HG03060 (cell line): ENCODE results near the gene FIGLA.
"Not testable (repeated sequence)": the region's sequence is repeated elsewhere in the genome, so short reads cannot be mapped to it uniquely, and the experiment has no call there.

ENCODE experiments used
- ATAC-seq: cut with Tn5 transposase; IDR thresholded peaks from one replicate; pipeline ENCODE4 v1.9.1; 2021; ENCODE audit warnings: low read depth, moderate number of reproducible peaks; ENCODE audit not compliant: unreplicated experiment

The FIGLA gene

DNA sequence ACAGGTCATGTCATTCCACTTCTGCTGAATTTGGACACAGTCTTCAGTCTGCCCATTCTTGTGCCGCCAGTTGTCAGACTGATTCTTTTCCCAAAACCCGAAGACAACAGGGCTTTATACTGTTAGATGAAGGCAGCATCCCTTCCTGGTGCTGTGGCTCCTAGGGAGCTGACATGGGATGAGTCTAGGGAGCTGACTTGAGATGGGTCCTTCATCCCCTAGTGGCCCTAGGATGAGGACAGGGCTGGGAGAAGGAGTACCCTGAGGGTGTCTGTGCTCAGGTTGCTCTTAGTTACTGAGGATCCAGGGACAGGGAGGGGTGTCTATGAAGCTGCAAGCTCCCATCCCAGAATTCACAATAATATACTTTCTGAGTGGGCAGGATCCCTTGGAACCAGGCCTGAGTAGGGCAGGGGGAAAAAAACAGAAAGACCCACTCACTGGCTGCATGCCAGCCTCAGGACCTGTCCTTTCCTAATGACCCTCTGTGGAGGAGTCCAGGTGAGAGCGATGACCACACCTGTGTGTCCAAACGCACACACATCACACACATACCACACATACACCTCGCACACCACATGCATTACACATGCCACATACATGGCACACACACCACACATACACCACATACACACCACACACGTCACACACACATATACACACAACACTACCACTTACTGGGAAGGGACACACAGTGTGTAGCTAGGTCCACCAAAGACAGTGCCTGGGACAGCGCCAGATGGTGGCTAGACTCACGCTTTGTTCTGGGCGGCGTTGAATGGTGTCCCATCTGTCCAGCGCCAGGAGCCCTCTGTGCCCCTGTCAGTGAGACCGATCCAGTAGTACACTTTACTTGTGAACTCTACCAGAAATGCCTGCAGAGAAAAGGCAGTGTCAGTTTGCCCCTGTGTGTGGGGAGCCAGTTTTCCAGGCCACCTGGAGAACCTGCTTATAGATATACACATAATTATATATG is 18.8 kb upstream of the FIGLA start:
- no peak for ATAC-seq

DNA sequence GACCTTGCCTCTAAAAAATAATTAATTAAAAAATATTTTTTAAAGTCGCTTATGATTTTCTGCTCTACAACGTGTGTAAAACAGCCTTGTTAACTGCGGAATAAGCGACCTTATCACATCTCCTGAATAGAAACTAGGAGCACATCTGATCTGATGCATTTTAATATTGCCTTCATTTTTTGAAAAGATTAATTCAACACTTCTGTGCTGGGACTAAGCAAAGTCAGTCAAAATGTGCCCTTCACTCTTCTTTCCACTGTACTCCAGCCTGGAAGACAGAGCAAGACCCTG is 17.3 kb upstream of the FIGLA start:
- ATAC-seq = no peak

DNA sequence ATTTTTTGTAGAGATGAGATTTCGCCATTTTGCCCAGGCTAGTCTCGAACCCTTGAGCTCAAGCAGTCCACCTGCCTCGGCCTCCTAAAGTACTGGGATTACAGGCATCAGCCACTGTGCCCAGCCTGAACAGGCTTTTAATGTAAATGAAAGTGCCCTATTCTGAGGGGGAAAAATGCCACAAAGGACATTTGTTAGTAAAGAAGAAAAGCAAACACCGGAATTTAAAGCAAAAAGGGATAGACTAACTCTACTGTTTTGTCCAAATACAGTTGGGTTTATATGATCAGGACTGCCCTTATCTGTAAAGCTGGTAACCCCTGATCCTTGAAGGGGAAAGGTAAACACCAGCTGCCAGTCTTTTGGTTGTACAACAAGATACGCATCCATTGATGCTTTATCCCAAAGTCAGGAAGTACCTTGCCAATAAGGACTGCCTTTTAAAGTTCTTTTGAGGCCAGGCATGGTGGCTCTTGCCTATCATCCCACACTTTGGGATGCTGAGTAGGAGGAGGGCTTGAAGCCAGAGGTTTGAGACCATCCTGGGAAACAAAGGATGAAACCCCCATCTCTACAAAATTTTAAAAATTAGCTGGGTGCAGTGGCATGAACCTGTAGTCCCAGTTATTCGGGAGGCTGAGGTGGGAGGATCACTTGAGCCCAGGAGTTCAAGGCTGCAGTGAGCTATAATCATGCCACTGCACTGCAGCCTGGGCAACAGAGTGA is 16.8 kb upstream of the FIGLA start:
- ATAC-seq = no peak

DNA sequence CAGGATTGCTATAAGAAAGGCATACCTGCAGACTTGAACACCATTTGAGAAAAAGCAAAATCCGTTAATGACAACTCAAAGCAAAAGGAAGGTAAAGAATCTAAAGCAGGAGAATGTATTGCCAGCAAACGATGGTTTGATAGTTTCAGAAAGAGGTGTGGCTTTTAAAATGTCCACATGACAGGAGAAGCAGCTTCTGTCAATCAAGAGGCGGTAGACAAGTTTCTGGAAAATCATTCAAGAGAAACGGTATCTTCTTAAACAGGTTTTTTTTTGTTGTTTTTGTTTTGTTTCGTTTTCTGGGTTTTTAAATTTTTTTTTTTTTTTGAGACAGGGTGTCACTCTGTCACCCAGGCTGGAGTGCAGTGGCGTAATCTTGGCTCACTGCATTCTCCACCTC is 16.2 kb upstream of the FIGLA start:
- ATAC-seq = no peak

DNA sequence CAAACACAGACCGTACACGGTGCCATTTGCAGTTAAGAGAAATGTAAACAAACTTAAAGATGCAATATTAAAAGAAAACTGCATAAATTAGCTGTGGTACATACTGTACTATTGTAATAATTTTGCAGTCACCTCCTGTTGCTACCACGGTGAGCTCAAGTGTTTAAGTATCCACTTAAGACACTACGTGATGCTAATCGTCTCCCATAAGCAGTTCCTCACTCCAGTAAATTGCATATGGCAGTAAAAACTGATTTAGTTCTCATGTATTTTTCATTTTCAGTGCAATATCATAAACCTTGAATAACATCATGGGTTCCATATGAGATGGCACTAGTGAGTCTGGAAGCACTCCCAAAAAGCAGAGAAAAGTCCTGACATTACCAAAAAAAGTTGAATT is 15.6 kb upstream of the FIGLA start:
- no peak for ATAC-seq

DNA sequence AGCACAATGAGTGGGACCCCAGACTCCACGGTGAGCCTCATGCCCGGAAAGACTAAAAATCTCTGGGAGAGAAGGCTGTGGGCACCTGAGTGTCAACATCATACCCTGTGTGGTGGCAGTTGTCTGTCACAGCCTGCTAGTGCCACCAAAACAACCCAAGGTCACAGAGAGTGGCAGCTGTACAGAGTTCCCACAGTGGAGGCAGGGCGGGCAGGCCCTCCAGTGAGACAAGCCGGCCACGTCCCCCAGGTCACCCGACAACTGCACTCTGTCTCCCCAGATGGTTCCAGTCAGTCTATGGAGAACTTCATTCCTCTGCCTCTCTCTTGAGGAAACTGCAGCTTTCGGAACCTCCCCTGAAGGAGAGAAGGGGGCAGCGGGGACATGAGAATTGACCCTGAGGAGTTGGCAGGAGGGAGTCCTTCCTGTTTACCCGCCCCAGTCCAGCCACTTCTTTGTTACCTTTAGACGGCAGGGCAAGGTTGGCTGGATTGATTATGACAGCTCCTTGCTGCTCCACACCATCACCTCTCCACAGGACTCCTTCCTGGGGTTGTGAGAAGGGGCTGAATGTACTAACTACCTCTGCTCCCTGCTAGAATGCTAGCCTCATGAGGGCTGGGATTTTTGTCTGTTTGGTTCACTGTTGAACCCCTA is 11.3 kb upstream of the FIGLA start:
- no peak for ATAC-seq

DNA sequence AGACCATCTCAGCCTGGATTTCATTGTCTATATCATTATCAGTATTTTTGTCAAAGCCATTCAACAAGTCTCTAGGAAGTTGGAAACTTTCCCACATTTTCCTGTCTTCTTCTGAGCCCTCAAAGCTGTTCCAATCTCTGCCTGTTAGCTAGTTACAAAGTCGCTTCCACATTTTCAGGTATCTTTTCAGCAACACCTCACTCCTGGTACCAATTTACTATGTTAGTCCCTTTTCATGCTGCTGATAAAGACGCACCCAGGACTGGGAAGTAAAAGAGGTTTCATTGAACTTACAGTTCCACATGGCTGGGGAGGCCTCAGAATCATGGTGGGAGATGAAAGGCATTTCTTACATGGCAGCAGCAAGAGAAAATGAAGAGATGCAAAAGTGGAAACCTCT is 9.3 kb upstream of the FIGLA start:
- no peak for ATAC-seq

DNA sequence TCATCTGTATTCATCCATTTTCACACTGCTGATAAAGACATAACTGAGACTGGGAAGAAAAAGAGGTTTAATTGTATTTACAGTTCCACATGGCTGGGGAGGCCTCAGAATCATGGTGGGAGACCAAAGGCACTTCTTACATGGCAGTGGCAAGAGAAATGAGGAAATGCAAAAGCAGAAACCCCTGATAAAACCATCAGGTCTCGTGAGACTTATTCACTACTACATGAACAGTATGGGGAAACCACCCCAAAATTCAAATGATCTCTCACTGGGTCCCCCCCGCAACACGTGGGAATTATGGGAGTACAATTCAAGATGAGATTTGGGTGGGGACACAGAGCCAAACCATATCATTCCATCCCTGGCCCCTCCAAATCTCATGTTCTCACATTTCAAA is 7.6 kb upstream of the FIGLA start:
- ATAC-seq = not testable (repeated sequence)

DNA sequence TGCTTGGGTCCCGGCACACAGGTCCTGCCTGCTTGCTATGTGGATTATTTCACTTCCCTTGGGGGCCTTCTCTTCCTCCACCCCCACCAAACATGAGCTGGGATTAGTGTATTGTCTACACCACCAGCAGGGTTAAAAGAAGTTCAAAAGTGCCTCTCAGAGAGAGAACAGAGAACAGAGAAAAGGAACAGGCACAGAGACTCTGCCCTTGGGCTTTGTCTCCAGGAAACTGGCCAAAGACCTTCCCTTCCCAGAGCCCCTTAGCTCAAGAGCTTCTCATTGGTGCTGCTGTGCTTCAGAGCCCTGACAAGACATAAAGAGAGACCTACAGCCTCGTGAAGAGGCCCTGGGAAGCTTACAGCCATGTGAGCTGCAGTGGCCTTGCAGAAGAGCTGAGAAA is 7.1 kb upstream of the FIGLA start:
- ATAC-seq = no peak

DNA sequence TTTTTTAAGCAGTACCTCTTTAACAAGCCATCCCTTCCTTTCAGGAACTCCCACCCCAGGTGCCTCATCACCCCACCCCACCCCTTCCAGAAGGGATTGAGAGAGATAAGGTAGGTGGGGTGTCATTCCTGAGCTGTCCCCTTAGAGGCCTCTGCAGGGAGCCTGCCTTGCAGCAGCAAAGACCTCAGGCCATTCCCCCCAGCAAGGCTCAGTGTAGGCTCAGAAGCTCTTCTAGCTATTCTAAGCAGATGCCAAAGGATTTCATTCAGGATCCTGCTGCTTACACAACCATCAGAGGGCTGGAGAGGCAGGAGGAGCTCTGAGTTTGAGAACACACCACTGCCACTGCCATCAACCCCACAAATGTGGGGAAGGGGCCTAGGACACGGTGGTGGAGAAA is 5.8 kb upstream of the FIGLA start:
- no peak for ATAC-seq

DNA sequence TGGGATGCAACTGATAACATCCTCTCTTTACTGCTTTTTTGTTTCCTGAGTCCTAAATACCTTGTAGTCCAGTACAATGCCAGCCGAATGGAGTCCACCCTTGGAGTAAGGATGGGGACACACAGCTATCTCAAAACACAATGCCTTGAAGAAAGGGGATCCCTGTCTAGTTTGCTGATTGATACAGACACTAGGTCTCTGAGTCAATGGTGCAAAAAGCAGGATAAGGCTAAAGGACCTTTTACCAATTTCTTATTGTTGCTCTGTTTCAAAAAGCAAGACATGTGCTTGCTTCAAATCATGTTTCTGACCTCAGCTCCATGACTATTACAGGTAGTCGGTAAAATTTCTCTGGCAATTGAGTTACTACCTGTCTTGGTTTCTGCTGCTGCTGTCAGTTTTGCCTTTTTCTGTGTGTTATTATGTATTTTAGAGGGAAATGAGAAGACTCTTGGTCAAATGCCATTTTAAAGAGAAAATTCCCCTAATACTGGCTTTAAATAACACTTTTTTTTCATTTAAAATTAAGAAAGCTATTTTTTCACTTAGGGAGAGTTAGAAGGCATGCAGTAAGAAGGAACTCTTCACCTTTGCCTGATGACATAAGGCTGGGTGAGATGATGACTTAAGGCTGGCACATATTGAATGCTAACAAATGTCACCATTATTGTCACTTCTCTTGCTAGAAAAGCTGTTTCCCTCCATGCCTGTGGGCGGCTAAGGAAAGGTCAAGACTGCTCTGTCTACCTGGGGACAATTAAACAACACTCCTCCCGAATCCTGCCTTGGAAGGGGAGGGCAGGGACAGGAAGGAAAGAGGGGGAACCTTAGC is 4.9 kb upstream of the FIGLA start:
- no peak for ATAC-seq

DNA sequence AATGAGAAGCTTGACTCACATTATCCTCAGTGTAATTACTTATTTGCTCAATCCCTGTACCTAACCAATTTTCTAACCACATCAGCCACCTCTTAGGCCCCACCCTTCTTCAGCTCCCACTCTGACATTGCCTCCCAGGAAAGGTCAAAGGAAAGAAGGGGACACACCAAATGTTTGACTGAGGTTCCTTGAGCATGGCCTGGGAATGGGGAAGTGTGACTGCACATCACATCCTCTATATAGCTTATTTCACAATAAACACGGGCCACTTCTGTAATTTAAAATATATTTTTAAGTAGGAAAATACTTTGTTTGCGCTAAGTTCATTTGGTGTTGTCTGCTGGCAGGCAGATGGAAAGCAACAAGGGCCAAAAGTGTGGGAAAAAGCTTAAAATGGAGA is 3.0 kb upstream of the FIGLA start:
- ATAC-seq = no peak

DNA sequence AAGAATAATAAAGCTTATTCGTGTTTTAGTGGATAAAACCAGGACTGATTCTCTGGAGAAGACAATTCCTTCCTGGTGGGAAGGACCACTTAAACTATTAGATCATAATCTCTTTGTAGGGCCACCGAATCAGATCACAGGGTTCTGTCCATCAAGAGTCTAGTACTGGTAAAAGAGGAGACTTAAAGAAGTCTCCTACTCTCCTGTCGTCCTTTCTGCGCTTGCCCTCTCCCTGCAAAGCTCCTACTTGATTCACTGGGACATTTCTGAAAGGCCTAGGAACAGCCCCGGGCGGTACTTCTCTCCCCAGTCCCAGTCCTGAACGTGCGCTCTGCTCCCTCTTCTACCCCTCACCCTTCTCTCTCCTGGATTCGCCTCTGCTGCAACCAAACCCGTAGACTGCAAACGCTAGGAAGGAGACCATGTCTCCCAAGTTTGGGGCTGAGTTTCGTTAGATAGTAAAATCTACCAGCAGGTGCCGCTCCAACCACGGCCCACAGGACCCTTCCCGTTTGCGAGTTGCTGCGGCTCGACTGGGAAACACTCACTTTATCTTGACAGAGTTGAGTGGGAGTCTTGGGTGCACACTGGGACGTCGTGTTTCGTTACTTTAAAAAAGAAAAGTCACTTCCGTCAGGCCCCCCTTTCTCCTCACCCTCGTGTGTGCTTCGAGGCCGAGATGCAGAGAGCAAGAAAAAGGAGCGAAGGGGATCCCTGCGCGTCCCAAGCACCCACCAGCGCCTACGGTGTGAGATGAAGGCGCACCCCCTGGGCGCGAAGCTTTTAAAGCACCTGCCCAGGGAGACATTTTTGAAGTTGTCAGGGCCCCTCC is 923 bp downstream of the FIGLA start:
- no peak for ATAC-seq

DNA sequence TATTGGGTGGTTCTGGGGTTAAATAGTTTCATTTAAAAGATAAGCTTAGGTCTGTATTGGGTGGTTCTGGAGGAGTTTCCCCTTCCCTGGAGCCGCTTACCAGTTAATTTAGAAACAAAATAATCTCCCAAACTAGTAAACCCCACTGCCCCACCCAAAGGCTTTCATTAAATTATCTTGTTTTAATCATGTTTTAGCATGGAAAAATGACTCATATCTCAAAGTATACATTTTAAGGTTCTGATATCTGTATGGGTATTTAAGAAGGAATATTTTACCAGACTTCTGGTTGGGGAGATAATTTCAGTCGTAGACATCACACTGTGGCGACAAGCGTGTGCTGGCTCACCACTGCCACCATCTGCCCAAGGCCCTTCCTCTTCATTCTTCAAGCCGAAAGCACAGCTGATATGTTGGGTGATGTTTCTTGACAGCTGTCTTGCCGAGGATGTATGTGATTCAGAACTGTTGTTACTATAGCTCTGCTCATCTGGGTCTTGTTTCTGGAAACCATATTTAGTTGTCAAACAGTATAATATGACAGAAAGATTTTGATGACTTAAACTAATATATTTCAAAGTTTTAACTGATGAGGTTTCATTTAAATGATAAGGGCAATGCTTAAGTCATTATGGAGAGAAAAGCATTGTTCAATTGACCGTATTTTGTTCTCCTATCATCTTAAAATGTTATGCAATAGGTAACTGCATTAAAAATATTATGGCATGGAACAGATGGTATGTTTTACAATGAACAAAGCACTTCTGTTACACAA is 5.1 kb downstream of the FIGLA start:
- ATAC-seq = no peak

DNA sequence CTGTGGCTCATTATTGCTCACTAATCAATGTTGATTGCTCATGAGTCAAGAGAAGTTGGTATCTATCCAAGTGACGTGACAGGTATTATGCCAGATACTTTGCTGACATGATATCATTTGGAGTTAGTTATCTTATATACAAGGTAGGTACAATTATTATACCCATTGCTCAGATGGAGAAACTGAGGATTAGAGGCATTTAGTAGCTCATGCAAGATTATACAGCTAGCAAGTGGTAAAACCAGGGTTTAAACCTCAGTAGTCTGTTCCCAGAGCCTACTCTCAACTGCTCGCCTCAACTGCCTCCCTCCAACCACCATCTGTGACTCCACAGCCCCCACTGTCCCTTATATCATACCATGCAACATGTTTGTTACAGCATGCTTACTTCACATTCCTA is 6.1 kb downstream of the FIGLA start:
- no peak for ATAC-seq

DNA sequence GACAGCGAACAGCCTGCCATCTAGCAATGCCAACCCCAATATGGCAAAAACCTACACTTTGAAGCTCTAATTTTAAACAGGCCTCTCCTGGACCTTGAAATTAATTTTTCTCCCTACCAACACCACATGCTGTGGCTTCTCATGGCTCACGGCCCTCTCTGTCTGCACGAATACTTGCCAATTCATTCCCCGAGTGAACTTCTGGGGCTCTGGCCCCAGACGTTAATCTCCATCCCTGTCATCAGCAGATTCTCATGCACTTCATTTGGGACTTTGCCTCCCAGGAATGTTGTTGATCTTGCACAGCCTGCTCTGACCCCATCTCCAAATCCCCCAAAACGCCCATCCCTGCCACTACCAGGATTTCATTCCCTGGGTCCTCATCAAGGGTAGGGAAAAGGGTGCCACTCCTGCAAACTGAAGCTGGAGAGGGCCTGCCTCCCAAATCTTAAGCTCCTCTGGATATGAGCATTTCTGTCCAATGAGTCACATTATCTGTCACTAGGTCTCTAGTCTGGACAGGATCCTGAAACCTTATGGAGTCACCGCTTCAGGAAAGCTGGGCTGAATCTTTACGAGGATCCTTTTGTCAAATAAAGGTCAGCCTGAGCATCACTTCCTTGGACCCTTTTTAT is 10.4 kb downstream of the FIGLA start:
- ATAC-seq = no peak

DNA sequence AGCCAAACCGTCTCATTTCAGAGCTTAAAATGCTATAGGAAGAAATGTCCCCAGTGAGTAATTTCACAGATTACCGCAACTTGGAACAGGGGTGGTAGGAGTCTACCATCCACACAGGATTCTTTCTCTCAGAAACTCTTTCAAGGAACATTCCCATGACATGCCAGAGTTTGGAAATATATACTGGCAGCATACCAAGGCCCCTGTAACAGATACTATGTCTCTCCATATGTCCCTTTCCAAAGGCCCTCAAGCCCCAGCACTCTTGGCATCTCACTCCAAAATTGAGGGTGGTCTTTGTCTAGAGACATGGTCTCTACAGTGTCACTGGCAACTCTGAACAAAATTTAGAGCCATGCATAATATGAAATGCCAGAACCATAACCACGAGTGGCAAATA is 11.0 kb downstream of the FIGLA start:
- no peak for ATAC-seq

DNA sequence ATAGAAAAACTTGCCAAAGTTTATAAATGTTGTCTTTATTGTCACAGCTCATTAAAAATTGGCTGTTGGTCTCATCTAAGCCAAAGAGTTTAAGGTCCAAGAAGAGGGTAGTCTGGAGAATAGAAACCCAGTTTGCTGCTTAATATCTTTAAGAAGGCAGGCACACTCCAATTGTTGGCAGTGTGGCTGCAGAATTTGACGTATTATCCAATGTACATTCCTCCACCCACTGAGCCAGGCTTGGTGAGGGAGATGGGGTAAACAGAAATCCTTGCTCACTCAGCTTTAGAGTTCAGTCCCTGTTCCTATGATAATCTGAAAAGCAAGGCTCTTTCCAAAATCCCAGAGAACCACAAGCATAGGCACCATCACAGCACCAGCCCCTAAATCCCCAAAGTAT is 11.8 kb downstream of the FIGLA start:
- no peak for ATAC-seq

DNA sequence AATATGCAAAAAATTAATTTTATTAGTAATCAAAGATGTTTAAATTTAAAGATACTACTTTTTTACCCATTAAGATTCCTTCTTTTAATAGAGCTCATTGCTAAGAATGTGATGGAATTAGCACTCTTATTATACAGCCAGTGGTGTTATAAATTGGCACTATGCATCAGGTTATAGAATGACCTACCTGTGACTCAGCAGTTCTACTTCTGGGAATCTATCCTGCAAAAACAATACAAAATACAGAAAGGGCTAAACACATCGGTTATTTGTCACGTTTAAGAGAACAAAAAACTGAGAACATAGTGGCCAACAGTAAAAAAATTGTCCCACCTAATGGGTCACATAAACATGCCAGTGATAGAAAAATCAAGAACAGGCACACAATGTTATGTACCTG is 13.0 kb downstream of the FIGLA start:
- ATAC-seq = no peak
